Calu3 (cell line): ENCODE measurements around the gene KRT80. TPM values are rescaled to one million over a fixed set of nuclear protein-coding genes. Genes with fewer than 3 reads are reported as not detected.

Experiments used
- BruUV-seq: library from RNA; stranded (reverse); fragments of 400-500 nt; replicated peaks from 2 replicates; lab custom pipeline; 2021; lab: Mats Ljungman, UMichigan
- CTCF ChIA-PET: fragments of 300-600 bp; sonication (Branson Sonifier 250); formaldehyde crosslinking; loops from one replicate; lab custom pipeline; 2022; ENCODE audit warnings: antibody characterized with exemption; lab: Charles Lee
- DNase-seq: peaks from one replicate; pipeline ENCODE4 v3.0.0; 2022
- H3K27ac Mint-ChIP-seq: one replicate; pipeline ENCODE4 v1.8.0; 2022; ENCODE audit warnings: mixed read lengths; ENCODE audit not compliant: unreplicated experiment
- H3K27me3 Mint-ChIP-seq: one replicate; pipeline ENCODE4 v1.8.0; 2022; ENCODE audit warnings: mixed read lengths; ENCODE audit not compliant: unreplicated experiment
- H3K36me3 Mint-ChIP-seq: one replicate; pipeline ENCODE4 v1.8.0; 2022; ENCODE audit warnings: mild to moderate bottlenecking, moderate library complexity, mixed read lengths; ENCODE audit not compliant: insufficient read depth, unreplicated experiment
- H3K4me1 Mint-ChIP-seq: one replicate; pipeline ENCODE4 v1.8.0; 2022; ENCODE audit warnings: mild to moderate bottlenecking, low read depth, mixed read lengths; ENCODE audit not compliant: unreplicated experiment
- H3K4me3 Mint-ChIP-seq: one replicate; pipeline ENCODE4 v1.8.0; 2022; ENCODE audit warnings: mild to moderate bottlenecking, low read depth, moderate library complexity, mixed read lengths; ENCODE audit not compliant: unreplicated experiment
- H3K9me3 Mint-ChIP-seq: one replicate; pipeline ENCODE4 v1.8.0; 2022; ENCODE audit warnings: low read depth, mixed read lengths; ENCODE audit not compliant: unreplicated experiment
- intact Hi-C: fragments of 100-400 bp; cut with micrococcal nuclease; formaldehyde crosslinking; loops from one replicate; pipeline ENCODE4 v1.10.0; 2022; ENCODE audit not compliant: unreplicated experiment
- total RNA-seq: library from RNA; stranded (reverse); gene quantifications from 2 replicates; pipeline ENCODE4 v1.2.3, GENCODE V29; 2022
- TF ChIP-seq, protein P1 (sequence below): fragments of 200-600 bp; IDR thresholded peaks from one replicate; pipeline ENCODE4 v1.8.0; 2022; ENCODE audit warnings: antibody characterized with exemption; ENCODE audit not compliant: unreplicated experiment

The KRT80 gene
- total RNA-seq, 1 experiment from 2014 or later: 45.5 TPM

DNA sequence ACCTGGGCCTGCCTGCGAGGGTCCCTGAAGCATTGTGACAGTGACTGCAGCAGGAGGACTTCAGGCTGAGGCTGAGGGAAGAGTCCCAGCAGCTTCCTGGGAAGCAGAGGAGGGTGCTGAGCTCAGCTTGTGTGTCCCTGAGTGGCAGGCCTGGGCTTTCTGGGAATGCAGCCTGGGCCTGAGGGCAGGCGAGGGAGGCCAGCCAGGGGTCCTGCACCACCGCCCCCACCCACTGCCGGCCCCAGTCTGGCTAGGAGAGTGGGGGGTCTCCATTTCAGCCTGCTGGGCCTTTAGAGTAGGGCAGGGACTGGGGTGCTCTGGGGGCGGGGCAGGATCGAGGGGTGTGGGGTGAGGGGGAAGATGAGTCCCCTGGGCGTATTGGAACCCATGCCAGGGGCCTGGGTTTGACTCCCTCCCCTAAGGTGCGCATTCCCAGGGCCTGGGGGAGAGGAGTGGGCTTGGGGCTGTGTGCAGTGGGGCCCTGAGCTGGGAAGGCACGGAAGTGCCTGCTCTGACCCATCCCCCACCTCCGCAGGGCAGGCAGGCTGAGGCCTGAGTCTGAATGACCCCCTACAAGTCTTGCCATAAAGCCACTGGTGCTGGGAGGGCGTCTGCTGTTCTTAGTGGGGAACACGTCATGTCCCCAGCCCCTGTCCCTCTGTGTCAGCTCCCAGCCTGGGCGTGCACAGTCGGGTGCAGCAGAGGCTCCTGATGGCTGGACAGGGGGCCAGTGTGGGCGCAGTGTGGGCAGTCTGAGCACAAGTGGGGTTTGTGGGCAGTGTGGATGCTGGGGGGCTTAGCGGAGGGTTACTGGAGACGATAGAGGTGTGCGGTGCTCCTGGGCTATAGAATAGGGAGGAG lies 46.4 kb downstream of the KRT80 start:
- no peaks in the 10 kb centered on the region for H3K27me3 Mint-ChIP-seq

DNA sequence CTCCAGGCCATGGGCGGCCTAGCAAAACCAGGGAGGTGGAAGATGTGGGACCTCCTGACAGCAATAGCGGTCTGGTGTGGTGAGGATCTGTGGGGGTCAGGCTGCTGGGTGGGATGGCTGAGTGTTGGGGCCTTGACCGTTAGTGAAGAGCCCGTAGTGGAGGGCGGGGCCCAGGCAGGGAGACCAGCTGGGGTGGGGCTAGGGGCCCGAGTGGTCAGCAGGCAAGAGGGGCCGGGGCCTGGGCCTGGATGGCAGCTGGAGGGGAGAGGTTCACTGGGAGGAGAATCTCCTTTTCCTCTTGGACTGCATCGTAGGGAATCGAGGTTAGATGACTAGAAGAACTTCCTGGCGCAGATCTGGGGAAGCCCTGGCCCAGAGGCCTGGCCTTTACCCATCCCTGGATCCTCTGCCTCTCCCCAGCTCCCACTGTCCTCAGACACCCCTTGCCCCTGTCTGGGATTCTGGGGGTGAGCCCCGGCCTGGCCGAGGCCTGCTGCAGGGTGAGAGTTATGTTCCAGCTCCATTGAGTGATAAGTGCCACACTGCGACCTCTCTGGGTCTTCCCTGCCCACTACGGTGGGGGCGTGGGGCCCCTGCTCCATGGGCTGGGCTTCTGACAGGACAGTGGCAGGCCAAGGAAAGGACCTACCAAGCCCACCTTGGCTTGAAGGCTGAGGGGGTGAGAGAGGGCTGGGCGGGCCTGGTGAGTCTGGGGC lies 47.1 kb downstream of the KRT80 start:
- H3K27me3 Mint-ChIP-seq: no peaks in the 10 kb centered on the region
- DNase-seq: no peak
- CTCF ChIA-PET: interaction anchor here (1.9 kb wide), 1 partner anchor 735 kb away, joined by 10 read pairs; no protein-coding TSS in a partner anchor
- H3K4me1 Mint-ChIP-seq: peaks cover 42% of the 10 kb centered on the region
- H3K27ac Mint-ChIP-seq: peak overlapping the region; percentile 100
- peaks cover 50% of the 10 kb centered on the region for H3K36me3 Mint-ChIP-seq
- no peak overlapping the region for H3K4me3 Mint-ChIP-seq
- intact Hi-C loops: loop anchor here (5.0 to 10.0 kb wide), 3 partner anchors 440 to 838 kb away; no protein-coding TSS in a partner anchor
- TF ChIP-seq, protein P1, sequence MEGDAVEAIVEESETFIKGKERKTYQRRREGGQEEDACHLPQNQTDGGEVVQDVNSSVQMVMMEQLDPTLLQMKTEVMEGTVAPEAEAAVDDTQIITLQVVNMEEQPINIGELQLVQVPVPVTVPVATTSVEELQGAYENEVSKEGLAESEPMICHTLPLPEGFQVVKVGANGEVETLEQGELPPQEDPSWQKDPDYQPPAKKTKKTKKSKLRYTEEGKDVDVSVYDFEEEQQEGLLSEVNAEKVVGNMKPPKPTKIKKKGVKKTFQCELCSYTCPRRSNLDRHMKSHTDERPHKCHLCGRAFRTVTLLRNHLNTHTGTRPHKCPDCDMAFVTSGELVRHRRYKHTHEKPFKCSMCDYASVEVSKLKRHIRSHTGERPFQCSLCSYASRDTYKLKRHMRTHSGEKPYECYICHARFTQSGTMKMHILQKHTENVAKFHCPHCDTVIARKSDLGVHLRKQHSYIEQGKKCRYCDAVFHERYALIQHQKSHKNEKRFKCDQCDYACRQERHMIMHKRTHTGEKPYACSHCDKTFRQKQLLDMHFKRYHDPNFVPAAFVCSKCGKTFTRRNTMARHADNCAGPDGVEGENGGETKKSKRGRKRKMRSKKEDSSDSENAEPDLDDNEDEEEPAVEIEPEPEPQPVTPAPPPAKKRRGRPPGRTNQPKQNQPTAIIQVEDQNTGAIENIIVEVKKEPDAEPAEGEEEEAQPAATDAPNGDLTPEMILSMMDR: no peak
- no peaks in the 10 kb centered on the region for H3K9me3 Mint-ChIP-seq
- BruUV-seq: no TSS peak

More for the DNA sequence above, 46.4 kb downstream of the KRT80 start:
- BruUV-seq: no TSS peak
- H3K36me3 Mint-ChIP-seq: peaks cover 54% of the 10 kb centered on the region
- H3K27ac Mint-ChIP-seq: peak overlapping the region; percentile 100
- CTCF ChIA-PET: no interaction called here
- peaks cover 50% of the 10 kb centered on the region for H3K4me1 Mint-ChIP-seq
- TF ChIP-seq, protein P1: no peak
- H3K4me3 Mint-ChIP-seq: peak overlapping the region; percentile 69
- no peak for DNase-seq
- intact Hi-C loops: loop anchor here (5.0 to 10.0 kb wide), 2 partner anchors 439 to 737 kb away; no protein-coding TSS in a partner anchor
- no peaks in the 10 kb centered on the region for H3K9me3 Mint-ChIP-seq

DNA sequence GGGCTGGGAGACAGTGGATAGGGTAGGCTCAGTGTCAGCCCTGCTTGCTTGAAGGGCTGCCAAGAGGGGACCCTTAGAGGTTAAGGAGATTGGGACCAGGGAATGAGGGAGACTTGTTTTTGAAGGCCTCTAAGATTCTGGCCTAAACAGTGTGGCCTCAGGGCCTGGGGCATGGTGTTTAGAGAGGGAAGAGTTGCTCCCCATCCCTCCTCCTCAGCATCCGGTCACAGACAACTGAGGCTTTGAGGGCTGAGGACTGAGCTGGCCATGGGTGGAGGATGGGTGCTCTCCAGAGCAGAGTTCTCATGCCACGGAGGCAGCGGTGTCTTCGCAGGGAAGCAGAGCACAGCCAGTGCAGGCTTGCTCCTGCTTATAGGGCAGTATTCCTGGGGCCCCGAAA lies 49.4 kb downstream of the KRT80 start:
- TF ChIP-seq, protein P1: no peak
- Mint-ChIP-seq H3K4me1 (peaks cover 33% of the 10 kb centered on the region), H3K27me3 (peaks cover 8% of the 10 kb centered on the region), H3K4me3 (no peak overlapping the region), H3K9me3 (no peaks in the 10 kb centered on the region), H3K36me3 (peaks cover 32% of the 10 kb centered on the region), H3K27ac (no peak overlapping the region)
- DNase-seq: no peak
- intact Hi-C loops: loop anchor here (5.0 to 10.0 kb wide), 2 partner anchors 442 to 840 kb away; no protein-coding TSS in a partner anchor
- CTCF ChIA-PET: interaction anchor here (1.4 kb wide), 1 partner anchor 14 kb away, joined by 3 read pairs; no protein-coding TSS in a partner anchor
- BruUV-seq: no TSS peak

DNA sequence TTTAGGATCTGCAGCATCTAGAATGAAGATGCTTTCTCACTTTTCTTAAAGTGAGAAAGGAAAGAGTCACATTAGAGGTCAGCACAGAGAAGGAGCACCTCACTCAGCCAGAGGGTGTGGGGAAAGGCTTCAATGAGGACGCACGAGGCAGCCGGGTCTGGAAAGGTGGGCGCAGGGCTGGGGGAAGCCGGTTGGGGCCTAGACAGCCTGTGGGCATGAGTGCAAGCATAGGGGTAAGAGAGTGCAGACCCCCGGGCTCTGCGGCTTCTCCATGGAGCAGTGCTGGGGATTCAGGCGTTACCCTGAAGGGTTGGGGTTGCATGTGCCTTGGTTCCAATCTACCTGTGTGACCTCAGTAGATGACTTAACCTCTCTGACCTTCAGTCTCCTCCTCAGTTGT lies 49.9 kb downstream of the KRT80 start:
- TF ChIP-seq, protein P1: no peak
- Mint-ChIP-seq H3K36me3 (peaks cover 27% of the 10 kb centered on the region), H3K27me3 (peaks cover 8% of the 10 kb centered on the region), H3K4me1 (peaks cover 28% of the 10 kb centered on the region), H3K9me3 (no peaks in the 10 kb centered on the region), H3K27ac (no peak overlapping the region), H3K4me3 (no peak overlapping the region)
- intact Hi-C loops: loop anchor here (5.0 to 10.0 kb wide), 2 partner anchors 443 to 840 kb away; no protein-coding TSS in a partner anchor
- no peak for DNase-seq
- CTCF ChIA-PET: no interaction called here
- BruUV-seq: no TSS peak
